Fibroblast of villous mesenchyme (primary cell): ENCODE data around the gene COX6A2. TPM values are rescaled to one million over a fixed set of nuclear protein-coding genes. Genes with fewer than 3 reads are reported as not detected.

Source experiments
- DNase-seq: peaks from one replicate; pipeline ENCODE4 v3.0.0-alpha.2; 2010; ENCODE audit warnings: low read depth
- H3K4me3 ChIP-seq: 2 replicates; pipeline ENCODE4 v1.5.1; 2011; ENCODE audit warnings: low read depth, mild to moderate bottlenecking, low read length
- CTCF ChIP-seq: IDR thresholded peaks from 2 replicates; pipeline ENCODE4 v1.5.1; 2012; ENCODE audit warnings: low read depth, mild to moderate bottlenecking, low read length; ENCODE audit not compliant: insufficient read depth
- total RNA-seq: library from RNA; depleted of rRNA; stranded (reverse); fragments of >200 nt; gene quantifications from 2 replicates; pipeline ENCODE4 v1.2.3, GENCODE V29; 2012

COX6A2 gene
- total RNA-seq, 1 donor = not detected

DNA sequence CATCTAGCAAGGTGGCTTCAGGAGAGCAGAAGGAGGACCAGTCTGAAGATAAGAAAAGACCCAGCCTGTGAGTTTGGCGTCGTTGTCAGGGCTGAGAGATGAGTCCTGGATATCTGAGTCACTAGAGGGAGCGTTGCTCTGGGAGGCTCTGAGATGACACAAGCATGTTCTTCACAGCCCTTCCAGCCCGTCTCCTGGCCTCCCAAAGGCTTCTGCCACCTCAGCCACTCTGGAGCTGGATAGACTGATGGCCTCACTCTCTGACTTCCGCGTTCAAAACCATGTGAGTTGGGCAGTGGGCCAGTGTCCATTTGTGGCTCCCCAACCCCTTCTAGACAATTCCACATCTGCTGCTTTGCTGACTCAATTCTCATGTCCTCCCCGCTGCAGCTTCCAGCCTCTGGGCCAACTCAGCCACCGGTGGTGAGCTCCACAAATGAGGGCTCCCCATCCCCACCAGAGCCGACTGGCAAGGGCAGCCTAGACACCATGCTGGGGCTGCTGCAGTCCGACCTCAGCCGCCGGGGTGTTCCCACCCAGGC lies 46.1 kb upstream of the COX6A2 start:
- peak; percentile 62 for DNase-seq
- H3K4me3 ChIP-seq = no peak overlapping the region
- no peak for TF ChIP-seq CTCF

DNA sequence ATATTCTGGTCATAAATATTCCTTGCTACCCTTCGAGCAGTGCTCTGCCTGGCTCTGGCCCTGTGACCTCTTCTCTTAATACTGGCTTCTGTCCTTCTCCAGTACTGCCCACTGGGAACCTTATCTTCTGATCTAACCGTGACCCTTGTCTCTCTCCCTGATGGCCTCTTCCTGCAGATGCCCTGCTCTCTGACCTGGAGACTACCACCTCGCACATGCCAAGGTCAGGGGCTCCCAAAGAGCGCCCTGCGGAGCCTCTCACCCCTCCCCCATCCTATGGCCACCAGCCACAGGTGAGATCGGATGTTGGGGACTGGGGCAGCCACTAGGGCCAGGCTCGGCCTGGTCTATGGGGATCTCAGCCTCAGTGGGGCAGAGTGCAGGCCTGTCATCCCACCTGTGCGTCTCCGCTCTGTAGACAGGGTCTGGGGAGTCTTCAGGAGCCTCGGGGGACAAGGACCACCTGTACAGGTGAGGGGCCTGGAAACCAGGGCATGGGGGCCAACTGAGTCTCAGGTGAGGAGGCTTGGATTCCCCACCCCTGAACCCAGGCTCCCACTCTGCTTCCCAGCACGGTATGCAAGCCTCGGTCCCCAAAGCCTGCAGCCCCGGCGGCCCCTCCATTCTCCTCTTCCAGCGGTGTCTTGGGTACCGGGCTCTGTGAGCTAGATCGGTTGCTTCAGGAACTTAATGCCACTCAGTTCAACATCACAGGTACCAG lies 45.3 kb upstream of the COX6A2 start:
- DNase-seq = no peak
- peak overlapping the region; percentile 90 for H3K4me3 ChIP-seq
- no peak for TF ChIP-seq CTCF

DNA sequence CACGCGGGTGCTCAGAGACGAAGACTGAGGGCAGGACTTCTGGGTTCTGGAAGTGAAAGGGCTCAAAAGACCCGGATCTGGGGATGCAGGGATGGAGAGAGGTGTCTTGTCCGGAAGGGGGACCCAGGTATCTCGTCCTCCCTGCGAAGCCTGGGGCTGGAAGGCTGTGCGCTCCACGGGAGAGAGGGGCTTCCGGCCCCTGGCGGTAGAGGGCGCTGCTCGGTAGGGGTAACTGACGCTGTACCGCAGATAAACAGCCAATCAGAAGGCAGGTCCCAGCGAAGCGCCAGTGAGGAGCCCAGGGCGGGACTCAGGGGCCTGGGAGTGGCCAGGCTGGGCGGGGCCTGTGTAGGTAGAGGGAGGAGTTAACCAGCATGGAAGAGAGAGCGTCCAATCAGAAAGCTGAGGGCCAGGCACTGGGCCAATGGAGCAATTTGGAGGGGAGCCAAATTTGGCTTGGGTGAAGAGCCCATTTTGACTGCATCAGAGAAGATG lies 44.6 kb upstream of the COX6A2 start:
- H3K4me3 ChIP-seq = peak overlapping the region; percentile 90
- TF ChIP-seq CTCF = peak; percentile 80
- DNase-seq = peak; percentile 93

DNA sequence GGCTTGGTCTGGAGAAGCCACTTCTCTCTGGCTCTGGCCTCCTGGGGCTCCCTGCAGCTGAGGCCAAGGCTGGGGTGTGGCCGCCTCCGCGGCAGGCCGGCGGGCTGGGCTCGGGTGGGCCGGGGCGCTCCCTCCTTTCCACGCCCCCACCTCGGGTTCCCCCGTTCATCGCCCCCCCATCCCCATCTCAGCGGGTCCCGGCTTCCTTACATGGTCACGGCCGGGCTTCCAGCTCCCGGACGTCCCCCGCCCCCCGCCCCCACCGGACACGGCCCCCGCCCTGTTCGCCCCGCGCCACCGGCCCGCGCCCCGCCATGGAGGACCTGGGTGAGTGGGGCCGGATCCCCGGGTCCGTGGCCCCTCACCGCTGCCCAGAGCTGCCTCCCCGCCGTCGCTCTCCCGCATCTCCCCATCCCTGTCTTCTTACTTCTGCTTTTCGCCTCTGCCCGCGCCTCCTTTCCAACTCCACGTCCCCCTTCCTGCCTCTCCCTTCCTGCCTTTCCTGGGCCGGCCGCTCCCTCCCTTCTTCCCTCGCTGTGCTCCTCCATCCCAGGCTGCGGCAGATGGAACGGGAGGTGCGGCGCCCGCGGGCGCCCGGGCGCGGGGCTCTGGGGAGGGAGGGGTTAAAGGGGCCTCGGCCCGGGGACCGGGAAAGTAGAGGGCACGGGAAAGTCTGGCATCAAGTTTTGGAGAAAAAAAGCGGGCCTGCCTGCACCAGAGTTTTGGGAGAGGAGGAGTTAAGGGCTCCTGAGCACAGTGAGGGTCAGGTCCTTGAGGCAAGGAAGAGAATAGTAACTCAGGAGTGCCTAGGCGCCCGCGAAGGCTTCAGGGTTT lies 43.9 kb upstream of the COX6A2 start, which contains the start of gene TGFB1I1:
TGFB1I1 (plus strand) TSS at position 278 of the 834 bp plus-strand sequence; CDS start at position 315, 37 bp downstream.
- no peak for TF ChIP-seq CTCF
- peak within 1 kb of the TSS; percentile 90 for H3K4me3 ChIP-seq
- DNase-seq = peak; percentile 89

- peak overlapping the region; percentile 90 for H3K4me3 ChIP-seq
- TF ChIP-seq CTCF = no peak
- no peak for DNase-seq
These were observed 43.2 kb upstream of the COX6A2 start for GRCh38 chr16:31471241-31471874.

GRCh38 chr16:31470615-31471014 lies 42.5 kb upstream of the COX6A2 start:
- no peak for DNase-seq
- no peak for TF ChIP-seq CTCF
- peak overlapping the region; percentile 90 for H3K4me3 ChIP-seq
